H1 (cell line): Measurements from ENCODE around the gene GABRD. TPM values are rescaled to one million over a fixed set of nuclear protein-coding genes. Genes with fewer than 3 reads are reported as not detected.

Experiments used
- CTCF ChIA-PET: fragments of 300-600 bp; sonication (Branson Sonifier 250); formaldehyde crosslinking; loops from one replicate; lab custom pipeline; 2021; ENCODE audit not compliant: partially characterized antibody; lab: Charles Lee
- POLR2A ChIA-PET: fragments of 300-600 bp; sonication (Branson Sonifier 250); formaldehyde crosslinking; loops from one replicate; lab custom pipeline; 2021; ENCODE audit warnings: inconsistent platforms; ENCODE audit not compliant: partially characterized antibody; lab: Charles Lee
- DNase-seq, 2 experiments: peaks; one replicate each; pipeline versions ENCODE4 v3.0.0 to v3.0.0-alpha.2; 2010 to 2022; ENCODE audit warnings: low spot score in 2 of 2, low read depth in 1 of 2, mixed read lengths in 1 of 2
- FAIRE-seq: peaks from 2 replicates; lab custom pipeline; 2011; peaks lifted over from hg19 to GRCh38; lab: Jason Lieb, UNC
- H2AFZ ChIP-seq: 2 replicates; pipeline ENCODE4 v1.8.1; 2012; ENCODE audit warnings: low read length, inconsistent platforms
- H2AK5ac ChIP-seq: 2 replicates; pipeline ENCODE4 v1.6.1; 2013; ENCODE audit warnings: low read depth, low read length
- H2BK120ac ChIP-seq: replicated peaks from 2 replicates; pipeline ENCODE3; 2013; ENCODE audit warnings: low read depth, low read length, inconsistent platforms
- H2BK12ac ChIP-seq: 2 replicates; pipeline ENCODE4 v1.6.1; 2013; ENCODE audit warnings: low read depth, low read length
- H2BK15ac ChIP-seq: 2 replicates; pipeline ENCODE4 v1.6.1; 2013; ENCODE audit warnings: low read length
- H2BK20ac ChIP-seq: 2 replicates; pipeline ENCODE4 v1.6.1; 2013; ENCODE audit warnings: low read length
- H2BK5ac ChIP-seq: 2 replicates; pipeline ENCODE4 v1.6.1; 2013; ENCODE audit warnings: low read depth, low read length
- H3K14ac ChIP-seq: 2 replicates; pipeline ENCODE4 v1.6.1; 2013; ENCODE audit warnings: inconsistent platforms; ENCODE audit not compliant: insufficient read length
- H3K18ac ChIP-seq: 2 replicates; pipeline ENCODE4 v1.6.1; 2013; ENCODE audit warnings: low read length; ENCODE audit errors: extremely low read depth
- H3K23ac ChIP-seq: 2 replicates; pipeline ENCODE4 v1.6.1; 2013; ENCODE audit warnings: inconsistent platforms; ENCODE audit not compliant: insufficient read length
- H3K23me2 ChIP-seq: 2 replicates; pipeline ENCODE4 v1.6.1; 2013; ENCODE audit warnings: low read depth, low read length
- H3K27ac ChIP-seq: 2 replicates; pipeline ENCODE4 v1.6.1; 2011; ENCODE audit warnings: low read depth, low read length, inconsistent platforms
- H3K27me3 ChIP-seq, 4 experiments: replicated peaks in 1 of 4; 1 replicate in 1 of 4; 2 replicates in 3 of 4; pipeline versions ENCODE4 v1.6.1 to v1.8.1; 2011 to 2013; ENCODE audit warnings: low read length in 3 of 4, mild to moderate bottlenecking in 3 of 4, inconsistent platforms in 2 of 4, mixed read lengths in 2 of 4, moderate library complexity in 1 of 4; ENCODE audit not compliant: control insufficient read depth in 3 of 4, insufficient read depth in 3 of 4; ENCODE audit errors: extremely low read depth in 1 of 4
- H3K36me3 ChIP-seq, 4 experiments: 2 replicates each; pipeline versions ENCODE4 v1.6.1 to v1.8.1; 2011 to 2013; ENCODE audit warnings: mild to moderate bottlenecking in 4 of 4, low read length in 3 of 4, moderate library complexity in 2 of 4, control low read depth in 1 of 4, inconsistent platforms in 1 of 4; ENCODE audit not compliant: insufficient read depth in 4 of 4, control insufficient read depth in 2 of 4
- H3K4ac ChIP-seq: replicated peaks from 2 replicates; pipeline ENCODE3; 2013; ENCODE audit warnings: low read length, low read depth, mixed read lengths, inconsistent platforms; ENCODE audit not compliant: insufficient read length
- H3K4me1 ChIP-seq, 4 experiments: replicated peaks in 1 of 4; 1 replicate in 1 of 4; 2 replicates in 3 of 4; pipeline versions ENCODE4 v1.6.1 to v1.8.1; 2011 to 2013; ENCODE audit warnings: low read length in 3 of 4, inconsistent platforms in 2 of 4, mixed read lengths in 1 of 4; ENCODE audit not compliant: insufficient read depth in 4 of 4, control insufficient read depth in 3 of 4
- H3K4me2 ChIP-seq, 2 experiments: 2 replicates each; pipeline versions ENCODE4 v1.6.1 to v1.8.1; 2011 to 2013; ENCODE audit warnings: low read depth in 2 of 2, low read length in 2 of 2, control low read depth in 1 of 2, inconsistent platforms in 1 of 2, mild to moderate bottlenecking in 1 of 2; ENCODE audit not compliant: insufficient read depth in 1 of 2
- H3K4me3 ChIP-seq, 4 experiments: fragments of 200-600, 300-600 bp in 1 of 4; sonication (generic), shearing (Covaris generic), sonication (Bioruptor Twin) in 1 of 4; 2 replicates each; pipeline versions ENCODE4 v1.5.1 to v1.8.1; 2011 to 2016; ENCODE audit warnings: low read length in 4 of 4, low read depth in 3 of 4, control low read depth in 2 of 4, inconsistent platforms in 2 of 4, mild to moderate bottlenecking in 2 of 4, mixed read lengths in 1 of 4, moderate library complexity in 1 of 4; ENCODE audit not compliant: insufficient read depth in 2 of 4; ENCODE audit errors: extremely low read depth in 1 of 4
- H3K56ac ChIP-seq: replicated peaks from 2 replicates; pipeline ENCODE3; 2013; ENCODE audit warnings: low read depth, mild to moderate bottlenecking, mixed read lengths, low read length, inconsistent platforms; ENCODE audit not compliant: insufficient read length
- H3K79me1 ChIP-seq: 2 replicates; pipeline ENCODE4 v1.6.1; 2013; ENCODE audit warnings: low read depth, low read length, control low read depth
- H3K79me2 ChIP-seq, 2 experiments: 2 replicates each; pipeline versions ENCODE4 v1.6.1 to v1.8.1; 2012 to 2013; ENCODE audit warnings: low read length in 2 of 2, mild to moderate bottlenecking in 2 of 2, inconsistent platforms in 1 of 2; ENCODE audit not compliant: insufficient read depth in 2 of 2, control insufficient read depth in 1 of 2
- H3K9ac ChIP-seq, 4 experiments: replicated peaks in 1 of 4; 1 replicate in 1 of 4; 2 replicates in 3 of 4; pipeline versions ENCODE4 v1.6.1 to v1.8.1; 2011 to 2013; ENCODE audit warnings: low read depth in 3 of 4, low read length in 3 of 4, control low read depth in 2 of 4, mild to moderate bottlenecking in 2 of 4, moderate library complexity in 2 of 4, inconsistent platforms in 1 of 4; ENCODE audit errors: extremely low read depth in 1 of 4
- H3K9me3 ChIP-seq, 2 experiments: 2 replicates each; pipeline versions ENCODE4 v1.6.1 to v1.8.1; 2012 to 2013; ENCODE audit warnings: mild to moderate bottlenecking in 2 of 2, moderate library complexity in 2 of 2, control low read depth in 1 of 2, inconsistent platforms in 1 of 2, low read depth in 1 of 2, low read length in 1 of 2, mixed read lengths in 1 of 2; ENCODE audit not compliant: insufficient read depth in 2 of 2
- H4K20me1 ChIP-seq, 2 experiments: replicated peaks in 1 of 2; 2 replicates each; pipeline versions ENCODE3 to v1.8.1; 2011 to 2013; ENCODE audit warnings: inconsistent platforms in 2 of 2, low read length in 2 of 2, mild to moderate bottlenecking in 1 of 2; ENCODE audit not compliant: insufficient read depth in 2 of 2, control insufficient read depth in 1 of 2
- H4K5ac ChIP-seq: 2 replicates; pipeline ENCODE4 v1.6.1; 2013; ENCODE audit warnings: low read length, low read depth, mixed read lengths, inconsistent platforms; ENCODE audit not compliant: insufficient read length
- H4K8ac ChIP-seq: 2 replicates; pipeline ENCODE4 v1.8.0; 2013; ENCODE audit warnings: mild to moderate bottlenecking, moderate library complexity, low read length, inconsistent platforms; ENCODE audit not compliant: insufficient read depth; ENCODE audit errors: extremely low read depth
- H4K91ac ChIP-seq: replicated peaks from 2 replicates; pipeline ENCODE3; 2013; ENCODE audit warnings: low read length, mixed read lengths, inconsistent platforms; ENCODE audit not compliant: insufficient read length
- CEBPB ChIP-seq: IDR thresholded peaks from 2 replicates; pipeline ENCODE4 v1.6.1; 2012; ENCODE audit warnings: low read depth, low read length
- CHD2 ChIP-seq: IDR thresholded peaks from 2 replicates; pipeline ENCODE4 v1.6.1; 2012; ENCODE audit warnings: low read length, improper control_type of control experiment
- CTBP2 ChIP-seq: IDR thresholded peaks from 2 replicates; pipeline ENCODE4 v1.7.0; 2011; ENCODE audit warnings: borderline replicate concordance, mild to moderate bottlenecking, moderate library complexity, mixed read lengths, low read length; ENCODE audit not compliant: insufficient read depth, insufficient read length
- GABPA ChIP-seq: IDR thresholded peaks from 2 replicates; pipeline ENCODE4 v1.6.1; 2011; ENCODE audit warnings: mild to moderate bottlenecking, low read length, moderate library complexity, borderline replicate concordance; ENCODE audit not compliant: insufficient read depth
- GTF2F1 ChIP-seq: IDR thresholded peaks from 2 replicates; pipeline ENCODE4 v1.6.1; 2012; ENCODE audit warnings: low read depth, low read length, improper control_type of control experiment, borderline replicate concordance
- KDM4A ChIP-seq: IDR thresholded peaks from one replicate; pipeline ENCODE4 v1.7.1; 2012; ENCODE audit warnings: low read depth, mild to moderate bottlenecking, moderate library complexity, low read length, inconsistent platforms; ENCODE audit not compliant: severe bottlenecking
- KDM5A ChIP-seq: fragments of 200-600 bp; IDR thresholded peaks from 2 replicates; pipeline ENCODE4 v1.7.1; 2012; ENCODE audit warnings: mild to moderate bottlenecking, low read length, inconsistent platforms, mixed read lengths
- MAFK ChIP-seq: IDR thresholded peaks from 2 replicates; pipeline ENCODE4 v1.6.1; 2012; ENCODE audit warnings: low read depth, mild to moderate bottlenecking, improper control_type of control experiment, low read length
- POLR2A ChIP-seq, 2 experiments: IDR thresholded peaks; 1 replicate in 1 of 2; 2 replicates in 1 of 2; pipeline ENCODE4 v1.6.1; 2011; ENCODE audit warnings: low read depth in 2 of 2, low read length in 2 of 2, mild to moderate bottlenecking in 2 of 2; ENCODE audit errors: control extremely low read depth in 1 of 2
- POLR2AphosphoS5 ChIP-seq: IDR thresholded peaks from 2 replicates; pipeline ENCODE4 v1.6.1; 2011; ENCODE audit warnings: low read depth, low read length
- RXRA ChIP-seq: IDR thresholded peaks from 2 replicates; pipeline ENCODE4 v1.6.1; 2011; ENCODE audit warnings: low read depth, mild to moderate bottlenecking, low read length, moderate library complexity; ENCODE audit not compliant: insufficient read depth
- SIRT6 ChIP-seq: IDR thresholded peaks from one replicate; pipeline ENCODE4 v1.7.1; 2012; ENCODE audit warnings: low read length, inconsistent platforms
- SP4 ChIP-seq: IDR thresholded peaks from 2 replicates; pipeline ENCODE4 v1.6.1; 2012; ENCODE audit warnings: low read length, inconsistent platforms
- TEAD4 ChIP-seq: IDR thresholded peaks from 2 replicates; pipeline ENCODE4 v1.6.1; 2012; ENCODE audit warnings: low read depth, low read length, inconsistent platforms, mixed read lengths
- WGBS, 2 experiments: shearing (Covaris generic) in 1 of 2; methylation state at CpG; one replicate each; pipeline versions ENCODE4 v1.1.6 to v1.1.7; 2013 to 2015; ENCODE audit warnings: low lambda C conversion rate in 2 of 2, mixed read lengths in 2 of 2, inconsistent platforms in 1 of 2, low coverage in 1 of 2, missing lambda C conversion rate in 1 of 2; ENCODE audit not compliant: insufficient replicate concordance in 2 of 2, insufficient coverage in 1 of 2, insufficient read length in 1 of 2; ENCODE audit errors: extremely low coverage in 1 of 2, missing lambda C conversion rate in 1 of 2; 5-methylcytosine and 5-hydroxymethylcytosine counted together
- polyA plus RNA-seq, 7 experiments: library from polyadenylated mRNA; depleted of rRNA in 3 of 7; stranded (reverse) in 5 of 7; unstranded in 2 of 7; fragments of >200 nt in 5 of 7; fragments of 200-250 nt in 2 of 7; gene quantifications; 1 replicate in 5 of 7; 2 replicates in 1 of 7; 4 replicates in 1 of 7; pipeline versions ENCODE4 v1.2.1 to v1.2.3, GENCODE V29; 2011 to 2013; ENCODE audit warnings: missing spikeins in 2 of 7, mixed read lengths in 2 of 7
- total RNA-seq: library from RNA; stranded (reverse); fragmentation: NEBNext Ultra II Directional; extraction: Animal tissue kit (Norgen Biotek cat#: 25700); gene quantifications from 2 replicates; pipeline ENCODE4 v1.2.1, GENCODE V29; 2021
- TF ChIP-seq, protein P1 (sequence below): IDR thresholded peaks from 2 replicates; pipeline ENCODE4 v1.6.1; 2011; ENCODE audit warnings: low read length, improper control_type of control experiment

GABRD gene
- total and polyA plus RNA-seq, 2 of the 8 experiments (the other 6 are each of a cell fraction or from before 2014, with no cell fraction given): 1.8 to 3.0 TPM

DNA sequence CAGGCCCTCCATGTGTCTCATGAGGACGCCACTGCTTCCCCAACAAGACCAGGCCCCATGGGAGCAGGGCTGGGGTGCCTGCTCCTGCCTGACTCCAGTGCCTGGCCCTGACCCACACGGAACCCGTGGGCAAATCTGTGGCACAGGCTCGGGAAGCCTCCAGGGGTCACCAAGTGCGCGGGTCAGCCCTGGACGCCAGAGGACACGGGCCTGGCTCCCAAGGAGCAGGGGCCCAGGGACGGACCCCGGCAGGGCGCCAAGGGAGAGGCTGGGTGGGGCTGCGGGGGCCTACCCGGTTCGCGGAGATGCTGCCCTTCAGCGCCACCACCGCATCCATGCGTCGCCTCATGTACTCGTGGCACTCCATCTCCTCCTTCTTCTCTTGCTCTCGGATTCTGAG, 47.5 kb upstream of the GABRD start:
- Histone ChIP-seq H3K9me3 (peaks cover 6 to 10% of the 10 kb centered on the region in 2 experiments; a peak in 2 of 4 replicates), H3K4me2 (no peak overlapping the region), H3K56ac (no peak overlapping the region), H2BK12ac (no peak overlapping the region), H2BK120ac (no peak overlapping the region), H3K4me1 (no peaks in the 10 kb centered on the region), H3K27ac (no peak overlapping the region), H2BK15ac (no peak overlapping the region), H2BK5ac (no peak overlapping the region), H3K23me2 (no peaks in the 10 kb centered on the region; the same call in 1 of the 2 replicates), H2BK20ac (no peak overlapping the region), H4K91ac (no peak overlapping the region), H3K79me1 (peaks cover 5% of the 10 kb centered on the region), H3K9ac (no peak overlapping the region), H2AFZ (no peak overlapping the region), H3K4me3 (no peak overlapping the region), H3K23ac (no peak overlapping the region), H4K5ac (no peak overlapping the region), H3K18ac (no peak overlapping the region), H2AK5ac (no peak overlapping the region), H4K8ac (no peak overlapping the region), H4K20me1 (peaks cover 0 to 10% of the 10 kb centered on the region in 2 experiments), H3K79me2 (no peaks in the 10 kb centered on the region), H3K36me3 (no peaks in the 10 kb centered on the region; a peak in 1 of 8 replicates), H3K14ac (no peak overlapping the region), H3K4ac (no peak overlapping the region), H3K27me3 (no peaks in the 10 kb centered on the region)
- 93% methylated on average over 12 of the region's 21 CpGs; no CpG with 5 or more reads in 1 of the 2 experiments for WGBS, 2 experiments
- DNase-seq: no peak
- CTCF ChIA-PET: no interaction called here
- POLR2A ChIA-PET: no interaction called here
- no peak for FAIRE-seq
- TF ChIP-seq, protein P1, sequence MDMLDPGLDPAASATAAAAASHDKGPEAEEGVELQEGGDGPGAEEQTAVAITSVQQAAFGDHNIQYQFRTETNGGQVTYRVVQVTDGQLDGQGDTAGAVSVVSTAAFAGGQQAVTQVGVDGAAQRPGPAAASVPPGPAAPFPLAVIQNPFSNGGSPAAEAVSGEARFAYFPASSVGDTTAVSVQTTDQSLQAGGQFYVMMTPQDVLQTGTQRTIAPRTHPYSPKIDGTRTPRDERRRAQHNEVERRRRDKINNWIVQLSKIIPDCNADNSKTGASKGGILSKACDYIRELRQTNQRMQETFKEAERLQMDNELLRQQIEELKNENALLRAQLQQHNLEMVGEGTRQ: no peak
- no peak for TF ChIP-seq CEBPB
- no peak for TF ChIP-seq POLR2A (IDR thresholded peaks at IDR 0.05; ENCODE audit: control extremely low read depth in 1 of 2, low read depth in 2 of 2, low read length in 2 of 2)
- TF ChIP-seq KDM5A: no peak
- TF ChIP-seq RXRA: no peak
- no peak for TF ChIP-seq GABPA
- TF ChIP-seq SP4: no peak
- no peak for TF ChIP-seq TEAD4
- TF ChIP-seq GTF2F1: no peak
- TF ChIP-seq CTBP2: no peak
- TF ChIP-seq CHD2: no peak
- TF ChIP-seq POLR2AphosphoS5: no peak
- no peak for TF ChIP-seq SIRT6
- TF ChIP-seq KDM4A: no peak
- no peak for TF ChIP-seq MAFK
